Bronchial epithelial cell (primary cell): ENCODE measurements around the gene SMNDC1. TPM values are rescaled to one million over a fixed set of nuclear protein-coding genes. Genes with fewer than 3 reads are reported as not detected.
"Not testable (repeated sequence)": the region's sequence is repeated elsewhere in the genome, so short reads cannot be mapped to it uniquely, and the experiment has no call there.

Experiments used
- DNase-seq: peaks from one replicate; pipeline ENCODE4 v3.0.0-alpha.2; 2010; ENCODE audit warnings: low read depth
- FAIRE-seq: peaks from 2 replicates; lab custom pipeline; 2011; peaks lifted over from hg19 to GRCh38; lab: Jason Lieb, UNC
- H3K27me3 ChIP-seq: 2 replicates; pipeline ENCODE4 v1.5.1; 2011; ENCODE audit warnings: low read length; ENCODE audit not compliant: control insufficient read depth, insufficient read depth
- H3K36me3 ChIP-seq: 2 replicates; pipeline ENCODE4 v1.5.1; 2011; ENCODE audit warnings: low read length; ENCODE audit not compliant: control insufficient read depth, insufficient read depth
- H3K4me3 ChIP-seq: 2 replicates; pipeline ENCODE4 v1.5.1; 2011; ENCODE audit warnings: mild to moderate bottlenecking, low read depth, low read length, control low read depth
- total RNA-seq: library from RNA; depleted of rRNA; stranded (reverse); fragments of >200 nt; gene quantifications from 2 replicates; pipeline ENCODE4 v1.2.1, GENCODE V29; 2014
- TF ChIP-seq, protein P1 (sequence below): IDR thresholded peaks from 2 replicates; pipeline ENCODE4 v1.5.1; 2011; ENCODE audit warnings: mild to moderate bottlenecking, moderate library complexity, low read length, control low read depth, inconsistent platforms; ENCODE audit not compliant: insufficient read depth, severe bottlenecking

Gene SMNDC1
- total RNA-seq, 1 donor from 2014 or later: 6.3 TPM

DNA sequence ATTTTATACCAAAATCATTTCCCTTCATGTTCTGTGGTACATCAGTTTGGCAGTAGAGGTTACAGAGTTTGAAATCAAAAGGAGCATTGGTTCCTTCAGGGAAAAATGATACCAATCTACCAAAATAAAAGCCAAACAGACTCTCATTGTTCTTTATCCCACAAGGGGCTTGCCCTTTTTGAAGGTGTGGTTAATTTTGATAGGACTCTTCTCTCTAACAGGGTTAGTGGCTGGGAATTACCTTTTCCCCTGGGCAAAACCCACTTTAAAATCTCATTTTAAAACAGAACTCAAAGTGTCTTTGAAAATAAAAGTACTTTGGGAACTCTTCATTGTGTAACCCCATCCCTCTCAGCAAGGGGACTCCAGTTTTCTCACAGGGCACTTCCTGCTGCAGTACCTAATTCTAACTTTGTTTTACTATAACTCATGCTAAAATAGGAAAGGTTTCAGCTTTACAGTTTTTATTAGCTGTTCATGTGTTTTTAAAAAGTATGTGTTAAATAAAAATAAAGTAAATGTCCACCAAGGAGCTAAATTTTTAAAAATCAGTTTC is 30.6 kb downstream of the SMNDC1 start:
- FAIRE-seq (no peak), DNase-seq (no peak)
- TF ChIP-seq, protein P1, sequence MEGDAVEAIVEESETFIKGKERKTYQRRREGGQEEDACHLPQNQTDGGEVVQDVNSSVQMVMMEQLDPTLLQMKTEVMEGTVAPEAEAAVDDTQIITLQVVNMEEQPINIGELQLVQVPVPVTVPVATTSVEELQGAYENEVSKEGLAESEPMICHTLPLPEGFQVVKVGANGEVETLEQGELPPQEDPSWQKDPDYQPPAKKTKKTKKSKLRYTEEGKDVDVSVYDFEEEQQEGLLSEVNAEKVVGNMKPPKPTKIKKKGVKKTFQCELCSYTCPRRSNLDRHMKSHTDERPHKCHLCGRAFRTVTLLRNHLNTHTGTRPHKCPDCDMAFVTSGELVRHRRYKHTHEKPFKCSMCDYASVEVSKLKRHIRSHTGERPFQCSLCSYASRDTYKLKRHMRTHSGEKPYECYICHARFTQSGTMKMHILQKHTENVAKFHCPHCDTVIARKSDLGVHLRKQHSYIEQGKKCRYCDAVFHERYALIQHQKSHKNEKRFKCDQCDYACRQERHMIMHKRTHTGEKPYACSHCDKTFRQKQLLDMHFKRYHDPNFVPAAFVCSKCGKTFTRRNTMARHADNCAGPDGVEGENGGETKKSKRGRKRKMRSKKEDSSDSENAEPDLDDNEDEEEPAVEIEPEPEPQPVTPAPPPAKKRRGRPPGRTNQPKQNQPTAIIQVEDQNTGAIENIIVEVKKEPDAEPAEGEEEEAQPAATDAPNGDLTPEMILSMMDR: no peak
- Histone ChIP-seq H3K36me3 (no peaks in the 10 kb centered on the region), H3K4me3 (no peak overlapping the region), H3K27me3 (no peaks in the 10 kb centered on the region)

DNA sequence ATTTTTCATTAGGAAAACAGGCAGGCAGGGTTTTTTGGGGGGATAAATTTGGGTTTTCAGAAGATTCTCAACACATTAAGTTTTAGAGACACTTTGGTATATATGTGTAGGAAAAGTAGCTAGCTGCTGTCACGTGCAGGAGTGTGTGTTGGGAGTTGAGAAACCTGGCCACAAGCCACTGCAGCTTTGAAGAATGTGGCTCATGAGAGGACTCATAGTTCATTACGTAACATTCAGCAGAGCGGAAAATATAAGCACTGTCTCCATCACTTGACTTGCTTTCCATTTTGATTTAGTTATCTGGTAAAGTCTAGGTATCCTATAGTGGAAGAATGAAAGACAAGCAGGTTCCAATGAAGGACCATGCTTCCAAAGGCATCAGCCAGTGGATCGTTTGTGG is 31.2 kb downstream of the SMNDC1 start:
- DNase-seq: peak; percentile 82
- no peaks in the 10 kb centered on the region for H3K36me3 ChIP-seq
- TF ChIP-seq, protein P1: no peak
- H3K27me3 ChIP-seq: no peaks in the 10 kb centered on the region
- H3K4me3 ChIP-seq: no peak overlapping the region
- peak; percentile 97 for FAIRE-seq

DNA sequence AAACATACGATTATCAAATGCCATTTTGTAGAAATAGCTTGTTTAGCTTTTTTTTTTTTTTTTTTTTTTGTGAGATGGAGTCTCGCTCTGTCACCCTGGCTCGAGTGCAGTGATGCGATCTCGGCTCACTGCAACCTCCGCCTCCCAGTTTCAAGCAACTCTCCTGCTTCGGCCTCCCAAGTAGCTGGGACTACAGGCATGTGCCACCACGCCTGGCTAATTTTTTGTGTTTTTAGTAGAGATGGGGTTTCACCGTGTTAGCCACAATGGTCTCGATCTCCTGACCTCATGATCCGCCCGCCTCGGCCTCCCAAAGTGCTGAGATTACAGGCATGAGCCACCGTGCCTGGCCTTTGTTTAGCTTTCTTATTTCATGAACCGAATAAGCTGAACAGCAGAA is 31.7 kb downstream of the SMNDC1 start:
- H3K27me3 ChIP-seq, H3K4me3 ChIP-seq, DNase-seq, H3K36me3 ChIP-seq, FAIRE-seq: not testable (repeated sequence)

DNA sequence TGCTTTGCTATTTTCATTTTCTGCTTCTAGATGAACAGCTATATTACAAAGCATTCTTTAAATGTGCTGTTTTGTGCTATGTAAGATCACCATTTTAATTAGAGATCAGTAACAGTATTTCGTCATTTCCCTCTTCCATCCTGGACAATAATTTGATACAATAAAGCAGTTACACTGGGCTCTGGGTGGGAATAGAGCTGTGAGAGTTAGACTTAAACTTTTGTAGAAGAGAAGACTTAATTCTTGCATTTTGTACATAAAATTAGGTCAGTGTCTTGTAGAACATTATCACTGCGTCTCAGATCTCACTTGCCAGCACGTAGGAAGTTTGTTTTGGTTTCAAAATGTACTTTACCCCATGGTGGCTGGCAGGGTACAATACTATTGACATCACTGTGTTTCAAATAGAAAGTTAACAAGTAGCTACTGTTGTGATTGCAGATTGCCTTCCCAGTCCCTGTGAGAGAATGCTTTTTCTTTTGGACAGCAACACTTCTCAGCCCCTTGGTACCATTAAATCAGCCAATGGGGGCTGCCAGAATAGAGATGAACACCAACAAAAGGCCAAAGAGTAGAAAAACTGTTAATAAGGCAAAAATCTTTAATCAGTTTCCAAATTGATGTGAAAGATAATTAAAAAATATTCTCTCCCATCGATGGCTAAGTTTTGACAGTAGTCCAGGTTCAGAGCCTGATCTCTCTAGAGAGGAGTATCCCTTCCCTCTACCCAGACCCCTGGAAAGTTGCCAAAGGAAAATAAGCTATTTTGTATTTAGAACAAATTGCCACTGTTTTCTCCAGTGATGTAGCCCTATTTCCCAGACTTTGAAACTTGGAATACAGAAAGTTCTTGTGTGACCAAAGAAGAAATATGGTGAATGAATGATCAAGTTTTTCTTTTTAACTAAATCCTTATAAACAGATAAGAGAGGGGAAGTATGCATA is 35.1 kb downstream of the SMNDC1 start:
- FAIRE-seq: no peak
- Histone ChIP-seq H3K4me3 (no peak overlapping the region), H3K27me3 (no peaks in the 10 kb centered on the region), H3K36me3 (no peaks in the 10 kb centered on the region)
- no peak for DNase-seq
- TF ChIP-seq, protein P1: no peak

DNA sequence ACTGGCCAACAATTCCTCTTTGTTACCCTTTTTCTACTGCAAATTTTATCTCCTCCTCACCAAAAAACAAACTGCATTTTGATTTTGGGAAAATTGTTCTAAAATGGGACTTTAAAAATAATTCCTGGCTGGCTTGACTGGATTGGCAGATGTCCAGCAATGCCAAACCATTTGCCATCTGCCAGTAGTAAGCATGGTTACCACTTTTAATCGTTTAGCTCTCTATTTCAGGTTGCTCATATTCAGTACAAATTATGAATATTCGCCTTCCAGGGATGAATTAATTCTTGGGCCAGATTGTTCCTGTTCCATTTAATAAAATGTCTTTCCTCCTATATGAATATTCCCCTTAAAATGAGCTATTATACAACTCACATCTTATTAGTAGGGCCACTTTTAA is 35.7 kb downstream of the SMNDC1 start:
- TF ChIP-seq, protein P1: no peak
- DNase-seq (no peak), FAIRE-seq (no peak)
- Histone ChIP-seq H3K27me3 (no peaks in the 10 kb centered on the region), H3K4me3 (no peak overlapping the region), H3K36me3 (no peaks in the 10 kb centered on the region)

DNA sequence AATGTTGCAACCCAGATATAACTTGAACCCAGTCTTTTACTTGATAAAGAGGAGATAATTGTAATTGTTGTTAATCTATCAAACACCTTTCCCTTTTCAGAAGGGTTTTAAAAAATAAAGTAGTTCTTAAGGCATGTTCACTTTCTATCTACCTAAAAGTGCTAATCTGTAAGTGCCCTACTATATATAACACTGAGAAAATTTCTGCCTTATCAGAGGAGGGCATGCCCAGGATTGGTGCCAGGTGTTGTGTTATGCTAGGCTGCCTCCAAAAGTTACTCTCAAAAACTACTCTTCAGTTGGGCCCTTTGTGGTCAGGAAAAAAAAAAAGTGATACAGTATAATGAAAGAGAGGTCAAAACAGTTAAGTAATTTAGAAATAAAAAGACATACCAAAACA is 36.3 kb downstream of the SMNDC1 start:
- FAIRE-seq (no peak), DNase-seq (no peak)
- TF ChIP-seq, protein P1: no peak
- no peaks in the 10 kb centered on the region for H3K36me3 ChIP-seq
- no peak overlapping the region for H3K4me3 ChIP-seq
- H3K27me3 ChIP-seq: no peaks in the 10 kb centered on the region
